NB4 (cell line): ENCODE results near the gene CDK18.
"Not testable (repeated sequence)": the region's sequence is repeated elsewhere in the genome, so short reads cannot be mapped to it uniquely, and the experiment has no call there.

Experiments used
- DNase-seq: peaks from one replicate; pipeline ENCODE4 v3.0.0; 2010; ENCODE audit warnings: low read depth
- H3K4me3 ChIP-seq: one replicate; pipeline ENCODE4 v1.5.1; 2011; ENCODE audit warnings: mild to moderate bottlenecking, low read depth, low read length, moderate library complexity
- CTCF ChIP-seq: IDR thresholded peaks from one replicate; pipeline ENCODE4 v1.5.1; 2012; ENCODE audit warnings: low read depth, low read length
- MAX ChIP-seq: IDR thresholded peaks from 2 replicates; pipeline ENCODE4 v1.6.1; 2011; ENCODE audit warnings: low read depth, low read length
- MYC ChIP-seq: IDR thresholded peaks from 2 replicates; pipeline ENCODE4 v1.6.1; 2011; ENCODE audit warnings: low read depth, low read length
- POLR2A ChIP-seq: IDR thresholded peaks from 2 replicates; pipeline ENCODE4 v1.6.1; 2011; ENCODE audit warnings: mild to moderate bottlenecking; ENCODE audit not compliant: insufficient read length; ENCODE audit errors: extremely low read depth

Gene CDK18

GRCh38 chr1:205473966-205474365 lies 30.5 kb upstream of the CDK18 start:
- no peak overlapping the region for H3K4me3 ChIP-seq
- no peak for DNase-seq
- no peak for TF ChIP-seq CTCF

- DNase-seq = no peak
- no peak overlapping the region for H3K4me3 ChIP-seq
- TF ChIP-seq MYC (no peak), CTCF (no peak), POLR2A (no peak), MAX (no peak)
Measured at GRCh38 chr1:205474571-205474970, 29.9 kb upstream of the CDK18 start.

GRCh38 chr1:205475855-205476254 lies 28.6 kb upstream of the CDK18 start:
- no peak overlapping the region for H3K4me3 ChIP-seq
- TF ChIP-seq CTCF (no peak), POLR2A (no peak)
- DNase-seq = no peak

- no peak overlapping the region for H3K4me3 ChIP-seq
- TF ChIP-seq MAX (no peak), CTCF (no peak), POLR2A (no peak), MYC (no peak)
- no peak for DNase-seq
Measured at GRCh38 chr1:205476648-205477047, 27.8 kb upstream of the CDK18 start.

- no peak for TF ChIP-seq MYC
- TF ChIP-seq POLR2A = no peak
- no peak for TF ChIP-seq MAX
- TF ChIP-seq CTCF = no peak
- no peak for DNase-seq
- no peak overlapping the region for H3K4me3 ChIP-seq
Measured at GRCh38 chr1:205477121-205477758, 27.2 kb upstream of the CDK18 start.

GRCh38 chr1:205477759-205478247 lies 26.7 kb upstream of the CDK18 start:
- no peak overlapping the region for H3K4me3 ChIP-seq
- TF ChIP-seq MAX = no peak
- no peak for DNase-seq

- DNase-seq, H3K4me3 ChIP-seq: not testable (repeated sequence)
Measured at GRCh38 chr1:205478985-205479384, 25.5 kb upstream of the CDK18 start.
